ENCODE data around the gene SVOP.

- TF ChIP-seq CTCF (IDR thresholded peaks at IDR 0.05; ENCODE audit: borderline replicate concordance, extremely low read depth, low read length, poor library complexity, severe bottlenecking) (no peak), EZH2 (IDR thresholded peaks at IDR 0.05; ENCODE audit: borderline replicate concordance, low read depth, low read length, severe bottlenecking) (no peak)
Measured at GRCh38 chr12:108876550-108876949, 144.3 kb downstream of the SVOP start.

Data from DND-41 (cell line).